Measurements from ENCODE around the gene HSPB6. TPM values are rescaled to one million over a fixed set of nuclear protein-coding genes. Genes with fewer than 3 reads are reported as not detected.

Gene HSPB6, protein sequence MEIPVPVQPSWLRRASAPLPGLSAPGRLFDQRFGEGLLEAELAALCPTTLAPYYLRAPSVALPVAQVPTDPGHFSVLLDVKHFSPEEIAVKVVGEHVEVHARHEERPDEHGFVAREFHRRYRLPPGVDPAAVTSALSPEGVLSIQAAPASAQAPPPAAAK
- total RNA-seq (64.3 TPM), polyA plus RNA-seq (ENCODE audit: insufficient read depth, low read depth, low replicate concordance) (53.1 TPM)
- long read RNA-seq, donor 1, transcript HSPB6-201 (3 exons, 1,457 nt) = major isoform, 17 of 17 reads
- long read RNA-seq, donor 1, partial matches to known transcripts = 0 of 17 reads
- long read RNA-seq, donor 1, other reads (novel, unspliced or antisense) = 0 of 17 reads
- long read RNA-seq, donor 2, transcript HSPB6-201 (3 exons, 1,457 nt) = major isoform, 21 of 21 reads
- long read RNA-seq, donor 2, partial matches to known transcripts = 0 of 21 reads
- long read RNA-seq, donor 2, other reads (novel, unspliced or antisense) = 0 of 21 reads
- long read RNA-seq, donor 3, transcript HSPB6-201 (3 exons, 1,457 nt) = major isoform, 11 of 11 reads
- long read RNA-seq, donor 3, partial matches to known transcripts = 0 of 11 reads
- long read RNA-seq, donor 3, other reads (novel, unspliced or antisense) = 0 of 11 reads
- long read RNA-seq, donor 4, transcript HSPB6-201 (3 exons, 1,457 nt) = major isoform, 16 of 16 reads
- long read RNA-seq, donor 4, partial matches to known transcripts = 0 of 16 reads
- long read RNA-seq, donor 4, other reads (novel, unspliced or antisense) = 0 of 16 reads
- long read RNA-seq, donor 5, partial matches to known transcripts = 0 of 2 reads
- long read RNA-seq, donor 5, other reads (novel, unspliced or antisense) = 0 of 2 reads
- long read RNA-seq, donor 6, transcript HSPB6-201 (3 exons, 1,457 nt) = major isoform, 17 of 17 reads
- long read RNA-seq, donor 6, partial matches to known transcripts = 0 of 17 reads
- long read RNA-seq, donor 6, other reads (novel, unspliced or antisense) = 0 of 17 reads
- long read RNA-seq, donor 7, transcript HSPB6-201 (3 exons, 1,457 nt) = major isoform, 16 of 21 reads
- long read RNA-seq, donor 7, partial matches to known transcripts = 0 of 21 reads
- long read RNA-seq, donor 7, other reads (novel, unspliced or antisense) = 5 of 21 reads
- long read RNA-seq, donor 8, transcript HSPB6-201 (3 exons, 1,457 nt) = major isoform, 33 of 33 reads
- long read RNA-seq, donor 8, partial matches to known transcripts = 0 of 33 reads
- long read RNA-seq, donor 8, other reads (novel, unspliced or antisense) = 0 of 33 reads
- long read RNA-seq, donor 9, transcript HSPB6-201 (3 exons, 1,457 nt) = major isoform, 8 of 8 reads
- long read RNA-seq, donor 9, partial matches to known transcripts = 0 of 8 reads
- long read RNA-seq, donor 9, other reads (novel, unspliced or antisense) = 0 of 8 reads
- long read RNA-seq, donor 10, transcript HSPB6-201 (3 exons, 1,457 nt) = major isoform, 5 of 5 reads
- long read RNA-seq, donor 10, partial matches to known transcripts = 0 of 5 reads
- long read RNA-seq, donor 10, other reads (novel, unspliced or antisense) = 0 of 5 reads

DNA sequence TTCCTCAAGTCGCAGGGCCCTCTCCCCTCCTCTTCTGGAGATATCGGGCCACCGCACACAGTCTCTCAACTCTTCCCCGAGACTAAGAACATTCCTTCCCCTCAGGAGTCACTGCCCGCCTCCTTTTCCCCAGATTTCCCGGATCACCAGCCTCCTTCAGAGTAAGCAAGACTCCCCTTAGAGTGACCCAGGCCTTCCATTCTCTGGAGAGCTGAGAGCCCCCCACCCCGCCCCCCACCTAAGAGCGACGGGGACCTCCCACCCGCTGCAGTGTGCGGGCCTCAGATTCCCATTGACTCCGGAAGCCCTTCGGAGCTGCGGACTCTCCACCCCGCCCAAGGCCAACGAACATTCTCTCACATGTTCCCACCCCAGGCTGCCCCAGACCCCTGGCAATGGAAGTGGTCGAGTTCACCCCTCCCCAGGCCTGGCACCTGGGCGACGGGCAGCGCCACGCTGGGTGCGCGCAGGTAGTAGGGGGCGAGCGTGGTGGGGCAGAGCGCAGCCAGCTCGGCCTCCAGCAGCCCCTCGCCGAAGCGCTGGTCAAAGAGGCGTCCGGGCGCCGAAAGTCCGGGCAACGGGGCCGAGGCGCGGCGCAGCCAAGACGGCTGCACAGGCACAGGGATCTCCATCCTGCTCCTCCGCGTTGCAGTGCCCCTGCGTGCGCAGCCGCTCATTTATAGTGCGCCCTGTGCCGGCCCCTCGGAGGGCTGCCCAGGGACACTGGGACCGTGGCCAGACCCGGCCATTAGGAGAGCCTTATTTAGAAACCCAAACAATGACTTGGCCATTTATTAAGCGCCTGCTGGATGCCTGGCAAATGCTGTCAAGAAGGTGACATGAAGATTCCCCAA is at the start of gene HSPB6:
Gene HSPB6, minus strand, starts transcription at position 653 of the 854 bp plus-strand sequence. Its CDS starts 21 bp downstream, at position 632.
- H3K27me3 ChIP-seq (ENCODE audit: control insufficient read depth, insufficient read depth, low read length) = no peaks in the 10 kb centered on the region
- intact Hi-C loops (cut with DNase I) = no loop called here
- peak; percentile 47 to 92 (median 77) for DNase-seq
- no peaks in the 10 kb centered on the region for H3K9me3 ChIP-seq (ENCODE audit: control insufficient read depth in 2 of 3, insufficient read depth in 1 of 3, low read length in 3 of 3)
- peaks cover 0 to 22% (median 10%) of the 10 kb centered on the region in 3 donors for H3K36me3 ChIP-seq (ENCODE audit: control insufficient read depth in 2 of 3, insufficient read depth in 3 of 3, low read length in 3 of 3)
- peak within 1 kb of the TSS; percentile 86 for H3K27ac ChIP-seq (ENCODE audit: low read depth in 2 of 2, low read length in 2 of 2)
- peak within 1 kb of the TSS in 2 of 3 donors; percentile 27 to 51 for H3K9ac ChIP-seq (ENCODE audit: low read length in 3 of 3)
- peaks cover 0 to 8% (median 0%) of the 10 kb centered on the region in 3 donors for H3K4me1 ChIP-seq (ENCODE audit: control insufficient read depth in 2 of 3, insufficient read depth in 2 of 3, low read depth in 1 of 3, low read length in 3 of 3)
- no peak for FAIRE-seq
- TF ChIP-seq, protein P1, sequence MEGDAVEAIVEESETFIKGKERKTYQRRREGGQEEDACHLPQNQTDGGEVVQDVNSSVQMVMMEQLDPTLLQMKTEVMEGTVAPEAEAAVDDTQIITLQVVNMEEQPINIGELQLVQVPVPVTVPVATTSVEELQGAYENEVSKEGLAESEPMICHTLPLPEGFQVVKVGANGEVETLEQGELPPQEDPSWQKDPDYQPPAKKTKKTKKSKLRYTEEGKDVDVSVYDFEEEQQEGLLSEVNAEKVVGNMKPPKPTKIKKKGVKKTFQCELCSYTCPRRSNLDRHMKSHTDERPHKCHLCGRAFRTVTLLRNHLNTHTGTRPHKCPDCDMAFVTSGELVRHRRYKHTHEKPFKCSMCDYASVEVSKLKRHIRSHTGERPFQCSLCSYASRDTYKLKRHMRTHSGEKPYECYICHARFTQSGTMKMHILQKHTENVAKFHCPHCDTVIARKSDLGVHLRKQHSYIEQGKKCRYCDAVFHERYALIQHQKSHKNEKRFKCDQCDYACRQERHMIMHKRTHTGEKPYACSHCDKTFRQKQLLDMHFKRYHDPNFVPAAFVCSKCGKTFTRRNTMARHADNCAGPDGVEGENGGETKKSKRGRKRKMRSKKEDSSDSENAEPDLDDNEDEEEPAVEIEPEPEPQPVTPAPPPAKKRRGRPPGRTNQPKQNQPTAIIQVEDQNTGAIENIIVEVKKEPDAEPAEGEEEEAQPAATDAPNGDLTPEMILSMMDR (IDR thresholded peaks at IDR 0.05; ENCODE audit: borderline replicate concordance, extremely low read depth, insufficient read depth) = no peak
- peak within 1 kb of the TSS in 2 of 3 donors; percentile 26 to 87 for H3K4me3 ChIP-seq (ENCODE audit: low read length in 3 of 3)

- H3K27ac ChIP-seq (ENCODE audit: low read depth in 2 of 2, low read length in 2 of 2) = no peak overlapping the region
- H3K9me3 ChIP-seq (ENCODE audit: control insufficient read depth in 2 of 3, insufficient read depth in 1 of 3, low read length in 3 of 3) = no peaks in the 10 kb centered on the region
- TF ChIP-seq, protein P1 (IDR thresholded peaks at IDR 0.05; ENCODE audit: borderline replicate concordance, extremely low read depth, insufficient read depth) = no peak
- no peak overlapping the region for H3K4me3 ChIP-seq (ENCODE audit: low read length in 3 of 3)
- H3K4me1 ChIP-seq (ENCODE audit: control insufficient read depth in 2 of 3, insufficient read depth in 2 of 3, low read depth in 1 of 3, low read length in 3 of 3) = no peaks in the 10 kb centered on the region
- intact Hi-C loops (cut with DNase I) = no loop called here
- no peaks in the 10 kb centered on the region for H3K36me3 ChIP-seq (ENCODE audit: control insufficient read depth in 2 of 3, insufficient read depth in 3 of 3, low read length in 3 of 3)
- H3K27me3 ChIP-seq (ENCODE audit: control insufficient read depth, insufficient read depth, low read length) = no peaks in the 10 kb centered on the region
- FAIRE-seq = no peak
- DNase-seq = no peak
- no peak overlapping the region for H3K9ac ChIP-seq (ENCODE audit: low read length in 3 of 3)
Measured at GRCh38 chr19:35806597-35806996, 49.8 kb upstream of the HSPB6 start.

All from kidney (tissue), 22 donors.